Loucy (cell line): ENCODE results near the gene OR51A4.

ENCODE experiments used
- H2AFZ ChIP-seq: fragments of 200-600 bp; sonication (generic); 2 replicates; pipeline ENCODE4 v1.6.0; 2016; ENCODE audit warnings: antibody characterized with exemption, mild to moderate bottlenecking, low read length, moderate library complexity
- H3F3A ChIP-seq: fragments of 200-600 bp; 2 replicates; pipeline ENCODE4 v1.6.0; 2016; ENCODE audit warnings: antibody characterized with exemption, low read depth, mild to moderate bottlenecking
- H3K27me3 ChIP-seq: fragments of 200-600 bp; sonication (generic); 2 replicates; pipeline ENCODE4 v1.6.1; 2014; ENCODE audit warnings: low read length, mild to moderate bottlenecking; ENCODE audit not compliant: insufficient read depth, poor library complexity, severe bottlenecking
- H3K36me3 ChIP-seq: fragments of 200-600 bp; sonication (generic); 2 replicates; pipeline ENCODE4 v1.6.1; 2016; ENCODE audit warnings: low read length; ENCODE audit not compliant: insufficient read depth
- H3K4me1 ChIP-seq: fragments of 200-600 bp; sonication (generic); 2 replicates; pipeline ENCODE4 v1.5.1; 2014; ENCODE audit warnings: low read length, mild to moderate bottlenecking; ENCODE audit not compliant: insufficient read depth, poor library complexity, severe bottlenecking
- H3K4me2 ChIP-seq: fragments of 200-600 bp; sonication (generic); 2 replicates; pipeline ENCODE4 v1.6.0; 2014; ENCODE audit warnings: antibody characterized with exemption, low read length, low read depth, mild to moderate bottlenecking; ENCODE audit not compliant: poor library complexity, severe bottlenecking
- H3K4me3 ChIP-seq: fragments of 200-600 bp; sonication (generic); 2 replicates; pipeline ENCODE4 v1.5.1; 2014; ENCODE audit warnings: low read length, mild to moderate bottlenecking, mixed read lengths; ENCODE audit not compliant: poor library complexity, severe bottlenecking
- H3K79me2 ChIP-seq: fragments of 200-600 bp; sonication (generic); 2 replicates; pipeline ENCODE4 v1.6.1; 2014; ENCODE audit warnings: low read length; ENCODE audit not compliant: insufficient read depth
- H3K9ac ChIP-seq: fragments of 200-600 bp; sonication (generic); 2 replicates; pipeline ENCODE4 v1.6.0; 2014; ENCODE audit warnings: mild to moderate bottlenecking, low read depth, low read length, moderate library complexity; ENCODE audit not compliant: poor library complexity, severe bottlenecking
- H3K9me2 ChIP-seq: fragments of 200-600 bp; sonication (generic); replicated peaks from 2 replicates; pipeline ENCODE4 v1.6.1; 2016; ENCODE audit warnings: low read depth, low read length, mixed read lengths
- H3K9me3 ChIP-seq: fragments of 200-600 bp; sonication (generic); 2 replicates; pipeline ENCODE4 v1.6.1; 2014; ENCODE audit warnings: mild to moderate bottlenecking, antibody characterized with exemption, low read length, low read depth; ENCODE audit not compliant: insufficient read depth
- H4K20me1 ChIP-seq: fragments of 200-600 bp; sonication (generic); 2 replicates; pipeline ENCODE4 v1.6.0; 2014; ENCODE audit warnings: antibody characterized with exemption, low read length, mild to moderate bottlenecking; ENCODE audit not compliant: insufficient read depth, poor library complexity, severe bottlenecking
- EZH2phosphoT487 ChIP-seq: fragments of 200-600 bp; IDR thresholded peaks from 2 replicates; pipeline ENCODE4 v1.6.1; 2018; ENCODE audit warnings: antibody characterized with exemption, mild to moderate bottlenecking, moderate library complexity, borderline replicate concordance
- TF ChIP-seq, protein P1 (sequence below): fragments of 200-600 bp; sonication (generic); conservative IDR thresholded peaks from 2 replicates; pipeline ENCODE4 v1.5.1; 2014; ENCODE audit warnings: mild to moderate bottlenecking, antibody characterized with exemption, low read length

The OR51A4 gene

DNA sequence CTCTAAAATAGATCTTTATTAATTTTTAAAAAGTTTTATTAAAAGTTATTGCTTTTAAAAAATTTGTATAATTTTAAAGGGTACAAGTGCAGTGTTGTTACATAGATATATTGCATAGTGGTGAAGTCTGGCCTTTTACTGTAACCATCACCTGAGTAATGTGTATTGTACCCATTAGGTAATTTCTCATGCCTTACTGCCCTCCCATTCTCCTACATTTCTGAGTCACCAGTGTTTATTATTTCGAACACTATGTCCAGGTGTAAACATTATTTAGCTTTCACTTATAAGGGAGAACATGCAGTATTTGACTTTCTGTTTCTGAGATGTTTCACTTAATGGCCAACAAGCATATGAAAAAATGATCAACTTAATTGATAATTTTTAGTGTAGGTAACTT is 25.6 kb downstream of the OR51A4 start:
- no peaks in the 10 kb centered on the region for H3K9me3 ChIP-seq
- H3K27me3 ChIP-seq: no peaks in the 10 kb centered on the region
- no peak overlapping the region for H3K4me2 ChIP-seq
- H4K20me1 ChIP-seq: no peaks in the 10 kb centered on the region
- H3K79me2 ChIP-seq: no peaks in the 10 kb centered on the region
- TF ChIP-seq, protein P1, sequence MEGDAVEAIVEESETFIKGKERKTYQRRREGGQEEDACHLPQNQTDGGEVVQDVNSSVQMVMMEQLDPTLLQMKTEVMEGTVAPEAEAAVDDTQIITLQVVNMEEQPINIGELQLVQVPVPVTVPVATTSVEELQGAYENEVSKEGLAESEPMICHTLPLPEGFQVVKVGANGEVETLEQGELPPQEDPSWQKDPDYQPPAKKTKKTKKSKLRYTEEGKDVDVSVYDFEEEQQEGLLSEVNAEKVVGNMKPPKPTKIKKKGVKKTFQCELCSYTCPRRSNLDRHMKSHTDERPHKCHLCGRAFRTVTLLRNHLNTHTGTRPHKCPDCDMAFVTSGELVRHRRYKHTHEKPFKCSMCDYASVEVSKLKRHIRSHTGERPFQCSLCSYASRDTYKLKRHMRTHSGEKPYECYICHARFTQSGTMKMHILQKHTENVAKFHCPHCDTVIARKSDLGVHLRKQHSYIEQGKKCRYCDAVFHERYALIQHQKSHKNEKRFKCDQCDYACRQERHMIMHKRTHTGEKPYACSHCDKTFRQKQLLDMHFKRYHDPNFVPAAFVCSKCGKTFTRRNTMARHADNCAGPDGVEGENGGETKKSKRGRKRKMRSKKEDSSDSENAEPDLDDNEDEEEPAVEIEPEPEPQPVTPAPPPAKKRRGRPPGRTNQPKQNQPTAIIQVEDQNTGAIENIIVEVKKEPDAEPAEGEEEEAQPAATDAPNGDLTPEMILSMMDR: no peak
- no peak for TF ChIP-seq EZH2phosphoT487
- no peak overlapping the region for H3K4me3 ChIP-seq
- H3K36me3 ChIP-seq: no peaks in the 10 kb centered on the region
- H2AFZ ChIP-seq: no peak overlapping the region
- no peaks in the 10 kb centered on the region for H3F3A ChIP-seq
- H3K9ac ChIP-seq: no peak overlapping the region
- no peaks in the 10 kb centered on the region for H3K9me2 ChIP-seq
- no peaks in the 10 kb centered on the region for H3K4me1 ChIP-seq

DNA sequence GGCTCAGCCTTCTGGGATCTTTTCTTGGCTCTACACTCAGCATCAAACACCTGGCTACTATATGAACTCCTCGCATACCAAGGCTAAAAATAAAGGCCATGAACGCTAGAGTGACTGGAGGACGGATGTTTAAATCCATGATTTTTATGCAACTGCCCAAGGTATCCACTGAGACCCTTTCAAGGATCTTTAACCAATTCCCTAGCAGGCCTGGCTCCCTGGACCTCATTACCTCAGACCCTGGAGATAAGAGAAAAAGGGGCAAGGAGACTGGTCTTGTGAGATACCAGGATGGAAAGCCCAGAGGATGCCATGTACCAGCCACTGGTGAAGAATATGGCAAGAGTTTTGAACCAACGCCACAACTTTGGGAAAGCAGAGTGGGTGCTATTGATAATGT is 28.2 kb downstream of the OR51A4 start, which contains the start of gene OR51G2:
Gene OR51G2, minus strand, starts transcription at position 101 of the 400 bp plus-strand sequence. CDS start 3,687 bp downstream, outside the sequence.
- Histone ChIP-seq H4K20me1 (no peaks in the 10 kb centered on the region), H3K4me2 (no peak within 1 kb of the TSS), H3K4me1 (no peaks in the 10 kb centered on the region), H3K9me3 (no peaks in the 10 kb centered on the region), H3K9ac (no peak within 1 kb of the TSS), H3K36me3 (no peaks in the 10 kb centered on the region), H3K27me3 (no peaks in the 10 kb centered on the region), H2AFZ (no peak within 1 kb of the TSS), H3F3A (no peaks in the 10 kb centered on the region), H3K9me2 (no peaks in the 10 kb centered on the region), H3K4me3 (no peak within 1 kb of the TSS), H3K79me2 (no peaks in the 10 kb centered on the region)
- TF ChIP-seq, protein P1: no peak
- TF ChIP-seq EZH2phosphoT487: no peak

DNA sequence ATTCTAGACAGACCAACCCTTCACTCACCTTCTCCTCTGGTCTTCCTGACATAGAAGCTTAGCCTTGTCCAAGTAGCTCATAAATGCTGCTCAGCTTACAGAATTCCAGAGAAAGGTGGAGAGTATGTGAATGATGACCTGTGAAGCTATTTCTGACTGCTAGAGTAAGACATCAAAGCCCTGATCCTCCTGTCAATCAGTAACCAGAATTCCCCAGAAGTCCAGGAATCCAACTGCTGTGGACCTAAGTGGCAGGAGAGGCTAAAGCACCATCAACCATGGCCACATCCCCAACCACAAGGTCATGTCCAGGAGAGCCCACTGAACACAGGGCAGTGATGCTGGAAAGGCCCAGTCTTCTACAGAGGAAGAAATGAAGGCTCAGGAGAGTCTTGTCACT is 30.8 kb downstream of the OR51A4 start:
- no peaks in the 10 kb centered on the region for H3K4me1 ChIP-seq
- no peaks in the 10 kb centered on the region for H3K27me3 ChIP-seq
- no peak overlapping the region for H3K9ac ChIP-seq
- H3K36me3 ChIP-seq: no peaks in the 10 kb centered on the region
- no peaks in the 10 kb centered on the region for H4K20me1 ChIP-seq
- H3K9me3 ChIP-seq: no peaks in the 10 kb centered on the region
- no peaks in the 10 kb centered on the region for H3K9me2 ChIP-seq
- no peak overlapping the region for H2AFZ ChIP-seq
- no peak for TF ChIP-seq EZH2phosphoT487
- TF ChIP-seq, protein P1: no peak
- no peak overlapping the region for H3K4me2 ChIP-seq
- no peak overlapping the region for H3K4me3 ChIP-seq
- H3K79me2 ChIP-seq: no peaks in the 10 kb centered on the region
- no peaks in the 10 kb centered on the region for H3F3A ChIP-seq
